K562 (cell line): ENCODE measurements around the gene NDUFA6. TPM values are rescaled to one million over a fixed set of nuclear protein-coding genes. Genes with fewer than 3 reads are reported as not detected.
A peak's percentile ranks its signal among the peaks of the same experiment; 100 is the strongest.

Experiments
- ATAC-seq: fragments of 200-7000 bp; cut with Tn5 transposase; 3 replicates; pipeline ENCODE4 v1.9.1; 2020; ENCODE audit warnings: moderate library complexity
- BruUV-seq: library from RNA; stranded (reverse); fragments of 400-500 nt; replicated peaks from 2 replicates; lab custom pipeline; 2021; lab: Mats Ljungman, UMichigan
- CTCF ChIA-PET: fragments of 300-600 bp; formaldehyde crosslinking; extraction: SDS; loops from one replicate; lab custom pipeline; 2021; ENCODE audit warnings: low intra/inter-chr PET ratio; lab: Yijun Ruan, JAX
- POLR2A ChIA-PET: fragments of 300-600, 350-650 bp; sonication (Branson Sonifier 250); formaldehyde crosslinking; extraction: SDS; loops from one replicate; lab custom pipeline; 2021; ENCODE audit warnings: antibody characterized with exemption, inconsistent platforms; lab: Yijun Ruan, JAX
- DNase-seq, 4 experiments: peaks; one replicate each; pipeline versions ENCODE4 v3.0.0 to v3.0.0-alpha.2; 2011 to 2018; ENCODE audit warnings: low spot score in 3 of 4, mixed read lengths in 3 of 4; ENCODE audit errors: extremely low read depth in 1 of 4
- FAIRE-seq: peaks from 2 replicates; lab custom pipeline; 2011; peaks lifted over from hg19 to GRCh38; lab: Jason Lieb, UNC
- H2AFZ ChIP-seq: 2 replicates; pipeline ENCODE4 v1.6.0; 2011; ENCODE audit warnings: low read depth, low read length, control low read depth, inconsistent platforms
- H3K27ac ChIP-seq: fragments of 200-600 bp; 3 replicates; pipeline ENCODE4 v1.8.0; 2011; ENCODE audit warnings: low read depth, mild to moderate bottlenecking, control low read depth, inconsistent platforms, low read length, moderate library complexity, mixed read lengths; ENCODE audit errors: extremely low read depth
- H3K27me3 ChIP-seq, 2 experiments: fragments of 300-600 bp in 1 of 2; 2 replicates in 1 of 2; 3 replicates in 1 of 2; pipeline versions ENCODE4 v1.6.0 to v1.8.0; 2011; ENCODE audit warnings: inconsistent platforms in 2 of 2, low read length in 2 of 2, mild to moderate bottlenecking in 1 of 2, mixed read lengths in 1 of 2, moderate library complexity in 1 of 2; ENCODE audit not compliant: control insufficient read depth in 2 of 2, insufficient read depth in 2 of 2
- H3K36me3 ChIP-seq: fragments of 300-600 bp; 3 replicates; pipeline ENCODE4 v1.8.0; 2011; ENCODE audit warnings: mild to moderate bottlenecking, low read length, inconsistent platforms; ENCODE audit not compliant: control insufficient read depth, insufficient read depth
- H3K4me1 ChIP-seq, 2 experiments: fragments of 200-600 bp in 1 of 2; replicated peaks in 1 of 2; 2 replicates in 1 of 2; 3 replicates in 1 of 2; pipeline versions ENCODE4 v1.5.1 to v1.8.0; 2011; ENCODE audit warnings: inconsistent platforms in 2 of 2, low read length in 2 of 2, mild to moderate bottlenecking in 1 of 2, mixed read lengths in 1 of 2, moderate library complexity in 1 of 2; ENCODE audit not compliant: control insufficient read depth in 2 of 2, insufficient read depth in 2 of 2
- H3K4me2 ChIP-seq: 2 replicates; pipeline ENCODE4 v1.6.1; 2011; ENCODE audit warnings: low read length, control low read depth, inconsistent platforms, mixed read lengths; ENCODE audit not compliant: insufficient read depth
- H3K4me3 ChIP-seq: fragments of 200-600 bp; sonication (generic), shearing (Covaris generic); 2 replicates; pipeline ENCODE4 v1.5.1; 2016; ENCODE audit warnings: control low read depth, inconsistent platforms
- H3K79me2 ChIP-seq: fragments of 200-600 bp; 3 replicates; pipeline ENCODE4 v1.8.0; 2011; ENCODE audit warnings: low read length, inconsistent platforms; ENCODE audit not compliant: control insufficient read depth, insufficient read depth
- H3K9ac ChIP-seq, 2 experiments: 2 replicates each; pipeline versions ENCODE4 v1.6.0 to v1.6.1; 2011; ENCODE audit warnings: low read depth in 2 of 2, low read length in 2 of 2, control low read depth in 1 of 2, inconsistent platforms in 1 of 2, mild to moderate bottlenecking in 1 of 2, mixed read lengths in 1 of 2; ENCODE audit not compliant: insufficient read depth in 1 of 2
- H3K9me1 ChIP-seq: one replicate; pipeline ENCODE4 v1.6.0; 2011; ENCODE audit warnings: inconsistent platforms, mild to moderate bottlenecking, low read length, moderate library complexity; ENCODE audit not compliant: control insufficient read depth, insufficient read depth
- H3K9me3 ChIP-seq: replicated peaks from 2 replicates; pipeline ENCODE4 v1.5.1; 2011; ENCODE audit warnings: low read depth, low read length, inconsistent platforms; ENCODE audit not compliant: control insufficient read depth, insufficient read depth
- H4K20me1 ChIP-seq: replicated peaks from 2 replicates; pipeline ENCODE4 v1.6.1; 2011; ENCODE audit warnings: low read length, inconsistent platforms, mixed read lengths; ENCODE audit not compliant: control insufficient read depth, insufficient read depth
- CBX1 ChIP-seq: sonication (generic); IDR thresholded peaks from 2 replicates; pipeline ENCODE4 v1.6.1; 2016; ENCODE audit warnings: antibody characterized with exemption, low read depth, mild to moderate bottlenecking
- CBX8 ChIP-seq: fragments of 200-600 bp; sonication (generic); IDR thresholded peaks from 2 replicates; pipeline ENCODE4 v1.6.1; 2012; ENCODE audit warnings: borderline replicate concordance, mixed run types, low read depth, mild to moderate bottlenecking, moderate library complexity, mixed read lengths, low read length, control low read depth, inconsistent platforms; ENCODE audit not compliant: poor library complexity, severe bottlenecking; ENCODE audit errors: extremely low read depth
- E2F6 ChIP-seq, 2 experiments: IDR thresholded peaks; 2 replicates each; pipeline ENCODE4 v1.6.1; 2011; ENCODE audit warnings: borderline replicate concordance in 1 of 2, control low read depth in 1 of 2, low read depth in 1 of 2, low read length in 1 of 2, mild to moderate bottlenecking in 1 of 2, mixed read lengths in 1 of 2, moderate library complexity in 1 of 2; ENCODE audit not compliant: insufficient read depth in 1 of 2, insufficient read length in 1 of 2, poor library complexity in 1 of 2, severe bottlenecking in 1 of 2; ENCODE audit errors: extremely low read depth in 1 of 2
- GATAD2B ChIP-seq: fragments of 450-650 bp; IDR thresholded peaks from 2 replicates; pipeline ENCODE4 v1.6.1; 2017; ENCODE audit warnings: mild to moderate bottlenecking, borderline replicate concordance
- HMBOX1 ChIP-seq: sonication (generic); IDR thresholded peaks from 2 replicates; pipeline ENCODE4 v1.6.1; 2016
- POLR2G ChIP-seq: fragments of 200-400 bp; formaldehyde crosslinking; IDR thresholded peaks from 2 replicates; pipeline ENCODE4 v1.6.1; 2017; ENCODE audit warnings: low read depth, mild to moderate bottlenecking, antibody characterized with exemption, low read length, moderate library complexity
- SETDB1 ChIP-seq: IDR thresholded peaks from one replicate; pipeline ENCODE4 v1.6.1; 2012; ENCODE audit warnings: low read length, control low read depth, inconsistent platforms
- SIN3A ChIP-seq, 2 experiments: fragments of 150-350 bp in 1 of 2; IDR thresholded peaks; 2 replicates each; pipeline ENCODE4 v1.6.1; 2011 to 2016; ENCODE audit warnings: borderline replicate concordance in 2 of 2, low read depth in 2 of 2, low read length in 2 of 2, mild to moderate bottlenecking in 2 of 2, moderate library complexity in 2 of 2; ENCODE audit not compliant: control insufficient read depth in 1 of 2
- TCFL5 ChIP-seq: fragments of 250-450 bp; sonication (Bioruptor Pico); conservative IDR thresholded peaks from 2 replicates; pipeline ENCODE4 v1.6.1; 2021; ENCODE audit warnings: mild to moderate bottlenecking, moderate library complexity, matching md5 sums
- USF1 ChIP-seq: sonication (generic); formaldehyde crosslinking; IDR thresholded peaks from 2 replicates; pipeline ENCODE4 v1.9.0; 2022; ENCODE audit warnings: mild to moderate bottlenecking, missing genetic modification reagents
- ZBTB33 ChIP-seq: sonication (generic); formaldehyde crosslinking; IDR thresholded peaks from 2 replicates; pipeline ENCODE4 v1.8.1; 2023; ENCODE audit warnings: mild to moderate bottlenecking, missing genetic modification reagents
- ZNF274 ChIP-seq: IDR thresholded peaks from 2 replicates; pipeline ENCODE4 v1.6.1; 2011; ENCODE audit warnings: low read depth, mild to moderate bottlenecking, low read length, moderate library complexity, borderline replicate concordance
- WGBS: fragments of 100-300 bp; shearing (Covaris generic); methylation state at CpG from one replicate; pipeline ENCODE4 v1.1.6; 2016; ENCODE audit warnings: low coverage, mixed read lengths; ENCODE audit not compliant: insufficient coverage; ENCODE audit errors: missing lambda C conversion rate; 5-methylcytosine and 5-hydroxymethylcytosine counted together
- in situ Hi-C: fragments of 300-500 bp; cut with MboI; formaldehyde crosslinking; loops from 4 replicates; pipeline ENCODE4 v1.15.0; 2018; ENCODE audit warnings: inconsistent platforms, mixed read lengths
- intact Hi-C: fragments of 100-400 bp; cut with micrococcal nuclease; formaldehyde crosslinking; loops from 2 replicates; pipeline ENCODE4 v1.14.2; 2022
- polyA plus RNA-seq, 8 experiments: library from polyadenylated mRNA; depleted of rRNA in 4 of 8; stranded (reverse) in 5 of 8; unstranded in 3 of 8; fragments of >200 nt; fragmentation: Nextera tagmentation in 2 of 8; fragmentation: Illumina TruSeq in 1 of 8; extraction: Ambion mirVana in 2 of 8; extraction: Trizol in 1 of 8; gene quantifications; 2 replicates each; pipeline versions ENCODE4 v1.2.1 to v1.2.3, GENCODE V29; 2011 to 2014; ENCODE audit warnings: inconsistent platforms in 1 of 8, missing spikeins in 1 of 8
- total RNA-seq, 7 experiments: library from RNA; depleted of rRNA in 6 of 7; stranded (reverse); fragments of >200 nt in 6 of 7; fragmentation: Illumina TruSeq in 2 of 7; extraction: Trizol in 2 of 7; gene quantifications; 2 replicates each; pipeline versions ENCODE4 v1.2.1 to v1.2.3, GENCODE V29; 2011 to 2021; ENCODE audit warnings: low replicate concordance in 1 of 7

NDUFA6 gene
- total and polyA plus RNA-seq, 9 of the 15 experiments (the other 6 are each of a cell fraction or from before 2014, with no cell fraction given), result 90.0 to 474 (median 128) TPM

GRCh38 chr22:42134100-42135020, 43.8 kb upstream of the NDUFA6 start (continued):
- no peak for TF ChIP-seq HMBOX1
- TF ChIP-seq E2F6 (IDR thresholded peaks at IDR 0.05; ENCODE audit: borderline replicate concordance in 1 of 2, extremely low read depth in 1 of 2, insufficient read depth in 1 of 2, insufficient read length in 1 of 2, low read depth in 1 of 2, low read length in 1 of 2, poor library complexity in 1 of 2, severe bottlenecking in 1 of 2), result peak in 1 of 2 experiments; percentile 14

GRCh38 chr22:42132457-42132856, 41.9 kb upstream of the NDUFA6 start:
- WGBS, result 33% methylated on average over 12 of the region's 13 CpGs
- CTCF ChIA-PET, result no interaction called here
- POLR2A ChIA-PET, result interaction anchor here (0.7 kb wide), 2 partner anchors 20 to 189 kb away, joined by 3 read pairs; no protein-coding TSS in a partner anchor
- Histone ChIP-seq H3K9ac (no peak overlapping the region; a peak in 1 of 4 replicates), H2AFZ (no peak overlapping the region), H3K4me3 (no peak overlapping the region), H3K4me2 (no peak overlapping the region), H3K79me2 (no peaks in the 10 kb centered on the region), H3K36me3 (no peaks in the 10 kb centered on the region), H3K27me3 (no peaks in the 10 kb centered on the region), H3K4me1 (peaks cover 0 to 16% of the 10 kb centered on the region in 2 experiments; a peak in 2 of 5 replicates), H3K27ac (no peak overlapping the region), H3K9me1 (no peaks in the 10 kb centered on the region), H4K20me1 (no peaks in the 10 kb centered on the region), H3K9me3 (no peaks in the 10 kb centered on the region)
- intact Hi-C loops, result no loop called here
- in situ Hi-C loops, result no loop called here
- no TSS peak for BruUV-seq
- 0 out of 3 replicates have a peak, but pooled peaks have one; percentile 37 for ATAC-seq
- DNase-seq, result peak in 2 of 4 experiments; percentile 33 to 34
- FAIRE-seq, result no peak
- TF ChIP-seq ZNF274, result no peak
- no peak for TF ChIP-seq CBX1
- no peak for TF ChIP-seq GATAD2B
- no peak for TF ChIP-seq TCFL5 (CRISPR knock-in tag)
- TF ChIP-seq SIN3A (IDR thresholded peaks at IDR 0.05; ENCODE audit: borderline replicate concordance in 2 of 2, control insufficient read depth in 1 of 2, low read depth in 2 of 2, low read length in 2 of 2), result no peak
- TF ChIP-seq CBX8, result no peak
- peak; percentile 19; the same call in 1 of the 2 replicates for TF ChIP-seq USF1 (CRISPR knock-in tag)
- TF ChIP-seq POLR2G, result peak; percentile 29; the same call in 1 of the 2 replicates
- no peak for TF ChIP-seq SETDB1
- peak; percentile 53; the same call in 1 of the 2 replicates for TF ChIP-seq ZBTB33 (CRISPR knock-in tag)
